ENCODE data around the gene GALNT2. TPM values are rescaled to one million over a fixed set of nuclear protein-coding genes. Genes with fewer than 3 reads are reported as not detected.

Gene GALNT2
- total RNA-seq, 1 donor from 2014 or later = 66.8 TPM

GRCh38 chr1:230249695-230250480 is 182.8 kb downstream of the GALNT2 start:
- DNase-seq (ENCODE audit: low read depth) = no peak

DNA sequence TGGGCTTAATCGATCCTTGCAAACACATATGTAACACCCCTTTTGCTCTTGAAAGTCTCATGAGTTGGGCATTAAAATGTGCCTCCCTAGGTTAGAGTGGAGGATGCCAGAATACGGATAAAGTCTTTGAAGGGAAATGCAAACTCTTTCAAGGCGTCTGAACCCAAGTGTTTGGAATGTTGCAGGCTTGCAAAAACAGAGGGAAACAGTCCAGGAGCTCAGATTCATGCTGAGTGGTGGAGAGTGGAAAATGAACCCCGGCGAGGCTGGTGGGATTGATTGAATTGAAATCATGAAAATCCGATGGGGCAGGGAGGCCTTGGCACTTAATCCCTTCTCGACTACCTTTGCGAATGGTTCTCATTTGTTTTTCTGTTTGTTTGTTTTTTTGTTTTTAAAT is 183.6 kb downstream of the GALNT2 start:
- DNase-seq (ENCODE audit: low read depth) = no peak

GRCh38 chr1:230251644-230252191 is 184.7 kb downstream of the GALNT2 start:
- no peak for DNase-seq (ENCODE audit: low read depth)

DNA sequence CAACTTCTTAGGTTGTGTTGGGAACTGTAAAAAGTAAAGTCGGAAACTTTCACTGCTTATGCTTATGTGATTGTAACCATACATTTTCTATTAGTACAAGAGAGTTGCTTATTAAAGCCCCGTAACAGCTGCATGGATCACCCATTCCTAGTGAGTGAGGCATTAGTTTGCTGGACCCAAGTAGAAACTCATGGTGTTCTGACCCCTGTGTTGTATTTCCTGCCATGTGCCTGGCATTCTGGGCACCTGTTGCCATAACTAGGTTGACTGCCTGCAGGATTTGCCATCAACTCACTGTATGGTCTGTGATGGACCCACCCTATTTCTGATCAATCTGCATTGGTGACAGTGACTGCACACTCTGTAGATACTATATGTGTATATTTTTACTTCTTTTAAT is 186.1 kb downstream of the GALNT2 start:
- DNase-seq (ENCODE audit: low read depth) = peak; percentile 23

- DNase-seq (ENCODE audit: low read depth) = no peak
Observed at GRCh38 chr1:230254265-230254664, 187.2 kb downstream of the GALNT2 start.

GRCh38 chr1:230255116-230255515 is 188.1 kb downstream of the GALNT2 start:
- no peak for DNase-seq (ENCODE audit: low read depth)

GRCh38 chr1:230255991-230256390 is 189.0 kb downstream of the GALNT2 start:
- DNase-seq (ENCODE audit: low read depth) = no peak

DNA sequence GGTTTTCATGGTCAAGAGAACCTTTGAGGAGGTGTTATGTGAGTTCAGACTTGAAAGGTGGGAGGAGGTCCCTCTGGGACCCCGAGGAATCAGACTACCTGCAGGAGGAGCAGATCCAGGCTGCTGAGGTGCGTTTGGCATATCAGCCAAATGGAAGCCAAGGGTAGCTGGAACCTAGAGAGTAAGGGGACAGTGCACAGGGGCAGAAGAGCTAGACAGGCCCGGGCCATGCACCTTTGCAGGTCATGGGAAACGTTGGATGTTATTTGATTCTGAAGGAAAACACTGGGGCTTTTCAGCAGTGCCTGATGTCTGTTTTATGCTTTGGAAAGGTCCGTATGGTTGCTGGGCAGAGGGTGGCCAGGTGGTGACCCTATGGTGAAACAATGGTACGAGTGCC is 189.9 kb downstream of the GALNT2 start:
- DNase-seq (ENCODE audit: low read depth) = no peak

DNA sequence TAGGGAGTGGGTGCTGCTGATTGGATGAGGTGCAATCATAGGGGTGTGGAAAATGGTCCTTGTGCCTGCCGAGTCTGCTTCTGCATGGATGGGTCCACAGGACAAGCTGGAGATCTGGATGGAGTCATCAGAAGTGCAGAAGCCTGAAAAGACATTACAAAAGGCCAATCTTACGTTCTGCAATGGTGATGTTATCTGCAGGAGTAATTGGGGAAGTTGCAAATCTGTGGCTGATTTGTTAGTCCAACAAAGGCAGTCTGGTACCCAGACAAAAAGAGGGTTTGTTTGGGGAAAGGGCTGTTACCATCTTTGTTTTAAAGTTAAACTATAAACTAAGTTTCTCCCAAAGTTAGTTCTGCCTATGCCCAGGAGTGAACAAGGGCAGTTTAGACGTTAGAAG is 192.6 kb downstream of the GALNT2 start:
- no peak for DNase-seq (ENCODE audit: low read depth)

GRCh38 chr1:230260831-230261230 is 193.8 kb downstream of the GALNT2 start:
- no peak for DNase-seq (ENCODE audit: low read depth)

DNA sequence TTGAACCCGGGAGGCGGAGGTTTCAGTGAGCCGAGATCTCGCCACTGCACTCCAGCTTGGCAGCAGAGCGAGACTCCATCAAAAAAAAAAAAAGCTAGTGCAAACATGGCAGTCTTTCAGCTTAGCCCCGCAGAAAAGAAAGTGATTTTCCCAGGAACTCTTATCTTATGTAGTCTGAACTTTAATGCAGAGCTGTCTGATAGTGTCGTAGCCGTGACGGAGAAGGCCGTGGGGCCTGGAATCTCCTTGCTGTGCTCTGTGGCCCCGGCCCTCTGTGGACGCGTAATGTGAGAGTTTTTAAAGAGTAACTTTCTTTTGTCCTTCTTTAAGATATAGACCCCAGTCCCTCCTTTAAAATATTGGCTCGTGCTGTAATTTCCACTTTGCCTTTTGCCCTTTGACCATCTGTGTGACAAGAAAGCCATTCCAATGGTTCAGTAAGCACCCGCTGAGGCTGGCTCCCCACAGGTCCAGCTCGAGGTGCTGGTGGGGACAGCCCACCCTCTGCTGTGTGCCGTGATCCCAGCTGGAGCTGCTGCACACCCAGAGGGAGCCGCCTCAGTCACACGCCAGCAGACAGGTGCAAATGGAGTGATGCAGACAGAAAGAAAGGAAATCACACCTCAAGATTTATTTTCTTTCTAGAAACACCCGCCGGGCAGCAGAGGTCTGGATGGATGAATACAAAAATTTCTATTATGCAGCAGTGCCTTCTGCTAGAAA is 195.1 kb downstream of the GALNT2 start:
- no peak for DNase-seq (ENCODE audit: low read depth)

GRCh38 chr1:230262867-230263567 is 196.0 kb downstream of the GALNT2 start:
- no peak for DNase-seq (ENCODE audit: low read depth)

GRCh38 chr1:230263568-230264195 is 196.6 kb downstream of the GALNT2 start:
- DNase-seq (ENCODE audit: low read depth) = no peak

DNA sequence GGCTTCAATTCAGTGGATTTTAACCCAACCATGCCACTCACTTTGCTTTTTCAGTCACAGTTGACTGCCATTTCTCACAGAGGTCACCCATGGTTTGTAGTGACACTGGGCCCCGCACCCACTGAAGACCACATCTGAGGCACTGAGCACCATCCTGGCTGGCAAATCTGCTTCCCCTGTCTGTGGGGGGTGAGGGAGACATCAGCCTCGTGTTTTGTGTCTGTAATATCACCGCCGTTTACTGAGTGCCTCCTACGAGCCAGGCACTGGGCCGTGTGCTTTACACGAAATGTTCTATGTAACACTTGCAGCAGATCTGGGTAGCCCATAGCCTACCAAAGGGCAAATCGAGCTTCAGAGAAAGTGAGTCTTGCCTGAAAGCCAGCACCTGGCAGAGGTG is 197.3 kb downstream of the GALNT2 start:
- DNase-seq (ENCODE audit: low read depth) = no peak

DNA sequence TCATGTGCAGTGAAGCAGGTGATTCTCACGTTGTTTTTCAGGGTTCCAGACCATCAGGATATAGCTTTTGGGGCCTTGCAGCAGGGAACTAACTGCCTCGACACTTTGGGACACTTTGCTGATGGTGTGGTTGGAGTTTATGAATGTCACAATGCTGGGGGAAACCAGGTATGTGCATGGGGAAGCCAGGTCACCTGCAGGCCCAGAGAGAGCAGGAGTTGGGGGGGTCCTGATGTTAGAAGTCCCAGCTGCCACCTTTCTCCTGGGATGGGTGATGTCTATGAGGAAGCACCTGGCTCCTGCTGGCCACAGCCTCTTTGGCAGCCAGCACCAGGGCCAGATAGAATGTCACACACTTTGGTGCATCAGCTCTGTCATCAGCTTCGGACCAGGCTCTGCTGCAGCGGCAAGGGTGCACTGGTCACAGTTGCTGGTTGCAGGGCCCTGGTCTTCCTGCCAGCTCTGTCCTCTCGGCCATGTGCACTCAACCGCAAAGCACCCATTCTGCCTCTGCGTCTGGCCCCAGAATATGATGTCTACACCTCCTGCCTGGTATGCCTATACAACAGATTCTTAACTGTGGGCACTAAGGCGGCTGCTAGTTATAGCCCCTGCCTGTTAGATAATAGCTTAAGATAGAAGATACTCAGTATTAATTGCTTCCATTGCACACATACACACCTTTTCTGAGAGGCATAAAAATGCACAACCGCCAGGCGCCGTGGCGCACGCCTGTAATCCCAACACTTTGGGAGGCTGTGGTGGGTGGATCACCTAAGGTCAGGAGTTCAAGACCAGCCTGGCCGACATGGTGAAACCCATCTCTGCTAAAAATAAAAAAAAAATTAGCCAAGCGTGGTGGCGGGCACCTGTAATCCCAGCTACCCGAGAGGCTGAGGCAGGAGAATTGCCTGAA is 198.4 kb downstream of the GALNT2 start:
- DNase-seq (ENCODE audit: low read depth) = no peak

DNA sequence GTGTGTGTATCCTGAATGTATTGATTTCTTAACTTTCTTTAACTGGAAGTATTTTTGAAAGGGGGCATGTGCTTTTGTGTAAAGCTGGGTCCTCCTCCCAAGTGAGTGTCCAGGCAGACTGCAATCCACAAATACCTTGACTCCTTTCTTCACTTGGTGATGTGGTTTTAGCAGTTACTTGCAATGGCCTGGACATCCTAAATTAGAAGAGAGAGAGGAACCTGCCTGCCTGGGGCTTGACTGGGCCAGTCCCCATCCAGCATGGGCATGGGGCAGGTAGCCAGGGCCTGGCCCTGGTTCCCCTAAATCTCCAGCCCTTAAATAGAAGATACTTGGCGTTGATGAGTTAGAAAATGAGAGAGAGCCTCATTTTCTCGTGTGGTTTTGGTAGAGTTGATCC is 199.4 kb downstream of the GALNT2 start:
- no peak for DNase-seq (ENCODE audit: low read depth)

DNA sequence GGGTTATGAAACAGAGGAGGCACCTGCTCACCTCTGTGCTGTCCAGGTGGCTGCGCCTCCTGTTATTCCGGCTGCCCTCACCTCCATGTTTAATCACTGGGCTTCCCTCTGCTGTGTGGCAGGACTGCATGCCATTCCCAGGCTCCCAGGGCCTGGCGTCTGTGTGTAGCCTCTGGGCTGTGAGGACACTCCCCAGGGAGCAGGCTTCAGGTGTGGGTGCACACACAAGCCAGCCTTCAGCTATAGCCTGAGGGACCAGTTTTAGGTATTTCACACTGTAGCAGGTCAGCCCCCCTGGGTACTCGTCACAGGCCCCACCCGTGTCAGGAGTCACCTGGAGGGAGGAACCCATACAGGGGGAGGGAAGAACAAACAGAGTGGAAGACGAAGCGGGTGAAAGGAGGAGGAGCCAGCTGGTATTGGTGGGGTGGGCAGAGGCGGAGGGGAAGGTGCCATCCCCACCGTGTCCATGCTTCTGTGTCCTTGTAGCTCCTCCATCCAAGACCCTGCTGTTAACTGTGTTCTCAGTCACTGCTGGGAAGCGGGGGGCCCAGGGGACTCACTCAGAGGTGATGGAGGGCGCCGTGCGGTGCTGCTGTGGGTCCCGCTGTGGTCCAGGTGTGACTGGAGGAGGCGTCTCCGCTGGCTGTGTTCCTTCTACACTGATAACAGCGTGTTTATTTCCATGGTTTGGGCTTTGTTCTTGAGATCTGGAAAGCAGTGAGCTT is 200.5 kb downstream of the GALNT2 start:
- no peak for DNase-seq (ENCODE audit: low read depth)

DNA sequence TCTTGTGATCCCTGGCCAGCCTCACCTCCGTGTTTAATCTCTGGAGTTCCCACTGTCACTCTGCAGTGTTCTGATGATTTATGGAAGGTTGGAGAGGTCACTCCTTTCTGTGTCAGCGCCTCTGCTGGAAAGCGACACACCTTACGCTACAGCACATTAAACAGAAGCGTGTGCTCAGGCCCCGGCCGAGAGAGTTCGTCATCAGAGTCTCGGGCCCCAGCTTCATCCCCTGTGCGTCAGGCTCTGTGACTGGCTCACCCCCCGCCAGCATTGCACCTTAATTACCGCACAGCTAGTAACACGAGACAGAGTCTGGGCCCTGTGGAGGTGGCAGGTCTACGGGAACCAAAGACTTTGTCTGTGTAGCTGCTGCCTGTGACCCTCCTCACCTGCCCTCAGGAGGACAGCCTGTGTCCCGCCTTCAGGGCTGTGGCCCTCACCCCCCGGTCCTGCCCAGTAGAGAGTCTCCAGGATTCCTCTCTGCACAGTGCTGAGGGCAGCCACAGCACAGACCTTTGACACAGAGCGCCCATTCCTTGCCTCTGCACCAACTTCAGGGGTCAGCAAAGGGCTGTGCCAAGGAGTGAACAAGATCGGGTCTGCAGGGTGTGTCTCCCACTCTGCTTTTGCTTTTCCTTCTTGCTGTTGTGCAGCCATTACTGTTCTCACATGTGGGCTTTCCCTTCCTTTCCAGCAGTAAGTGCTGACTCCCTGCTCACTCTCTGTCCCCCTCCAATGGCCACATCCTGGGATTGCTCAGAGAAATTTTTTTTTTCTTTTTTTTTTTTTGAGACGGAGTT is 201.5 kb downstream of the GALNT2 start:
- DNase-seq (ENCODE audit: low read depth) = peak; percentile 64

DNA sequence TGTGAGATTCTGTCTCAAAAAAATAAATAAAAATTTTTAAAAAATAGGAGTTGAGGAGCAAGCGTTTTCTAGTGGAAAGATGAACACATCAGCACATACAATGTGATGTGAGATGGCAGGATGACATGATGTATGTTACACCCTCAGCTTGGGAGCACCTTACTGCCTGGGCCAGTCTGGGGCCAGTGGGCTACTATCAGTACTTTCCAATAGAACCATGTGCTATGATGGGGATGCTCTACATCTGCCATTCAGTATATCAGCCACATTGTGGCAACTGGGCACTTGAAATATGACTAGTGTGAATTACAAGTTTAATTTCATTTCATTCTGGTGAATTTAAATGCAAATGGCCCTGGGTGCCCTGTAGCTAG is 203.1 kb downstream of the GALNT2 start:
- no peak for DNase-seq (ENCODE audit: low read depth)
